GM12878 (cell line): ENCODE measurements around the gene SLC9A3. TPM values are rescaled to one million over a fixed set of nuclear protein-coding genes. Genes with fewer than 3 reads are reported as not detected.

Source experiments
- ATAC-seq: fragments of 200-7000 bp; cut with Tn5 transposase; 3 replicates; pipeline ENCODE4 v1.9.1; 2020; ENCODE audit warnings: mild to moderate bottlenecking, moderate library complexity
- BruUV-seq: library from RNA; stranded (reverse); fragments of 400-500 nt; replicated peaks from 2 replicates; lab custom pipeline; 2021; lab: Mats Ljungman, UMichigan
- CTCF ChIA-PET: fragments of 300-600 bp; sonication (Branson Sonifier 250); formaldehyde crosslinking; extraction: SDS; loops from one replicate; lab custom pipeline; 2021; ENCODE audit warnings: inconsistent platforms; lab: Yijun Ruan, JAX
- POLR2A ChIA-PET: fragments of 350-600 bp; formaldehyde crosslinking; extraction: SDS; loops from one replicate; lab custom pipeline; 2021; ENCODE audit warnings: inconsistent platforms; lab: Charles Lee
- RAD21 ChIA-PET: fragments of 300-600 bp; sonication (Branson Sonifier 250); formaldehyde crosslinking; loops from one replicate; lab custom pipeline; 2023; ENCODE audit warnings: antibody characterized with exemption; ENCODE audit not compliant: unreplicated experiment; lab: Charles Lee
- SMC1A ChIA-PET: fragments of 300-600 bp; sonication (Branson Sonifier 250); formaldehyde crosslinking; loops from one replicate; lab custom pipeline; 2023; ENCODE audit not compliant: unreplicated experiment, uncharacterized antibody; lab: Charles Lee
- DNase-seq: peaks from one replicate; pipeline ENCODE4 v3.0.0-alpha.2; 2011; ENCODE audit warnings: low read depth, low spot score
- FAIRE-seq: peaks from 3 replicates; lab custom pipeline; 2011; peaks lifted over from hg19 to GRCh38; lab: Jason Lieb, UNC
- H2AFZ ChIP-seq: 2 replicates; pipeline ENCODE4 v1.6.0; 2011; ENCODE audit warnings: low read depth, low read length, control low read depth; ENCODE audit not compliant: control insufficient read depth
- H3K27ac ChIP-seq: 2 replicates; pipeline ENCODE4 v1.5.1; 2011; ENCODE audit warnings: control low read depth; ENCODE audit not compliant: control insufficient read depth, insufficient read depth
- H3K27me3 ChIP-seq, 2 experiments: replicated peaks in 1 of 2; 2 replicates each; pipeline versions ENCODE4 v1.6.0 to v1.6.1; 2011; ENCODE audit warnings: low read length in 1 of 2; ENCODE audit not compliant: control insufficient read depth in 2 of 2, insufficient read depth in 2 of 2
- H3K36me3 ChIP-seq, 2 experiments: 2 replicates each; pipeline ENCODE4 v1.5.1; 2011; ENCODE audit warnings: low read length in 1 of 2; ENCODE audit not compliant: control insufficient read depth in 2 of 2, insufficient read depth in 2 of 2
- H3K4me1 ChIP-seq: 2 replicates; pipeline ENCODE4 v1.6.1; 2011; ENCODE audit warnings: mild to moderate bottlenecking, low read length, moderate library complexity, mixed read lengths; ENCODE audit not compliant: control insufficient read depth, insufficient read depth
- H3K4me2 ChIP-seq: 2 replicates; pipeline ENCODE4 v1.6.0; 2011; ENCODE audit warnings: control low read depth; ENCODE audit not compliant: control insufficient read depth, insufficient read depth
- H3K4me3 ChIP-seq: fragments of 200-600 bp; sonication (generic); 2 replicates; pipeline ENCODE4 v1.5.1; 2016
- H3K79me2 ChIP-seq: 2 replicates; pipeline ENCODE4 v1.6.0; 2011; ENCODE audit warnings: low read length; ENCODE audit not compliant: control insufficient read depth, insufficient read depth
- H3K9ac ChIP-seq: 2 replicates; pipeline ENCODE4 v1.8.0; 2011; ENCODE audit warnings: low read length, control low read depth, mixed read lengths; ENCODE audit not compliant: control insufficient read depth, insufficient read depth
- H3K9me3 ChIP-seq: replicated peaks from 3 replicates; pipeline ENCODE4 v1.5.1; 2011; ENCODE audit warnings: mild to moderate bottlenecking, low read length; ENCODE audit not compliant: control insufficient read depth, insufficient read depth
- H4K20me1 ChIP-seq: 2 replicates; pipeline ENCODE4 v1.6.0; 2011; ENCODE audit not compliant: control insufficient read depth, insufficient read depth
- CBFB ChIP-seq: IDR thresholded peaks from 2 replicates; pipeline ENCODE4 v1.6.1; 2016; ENCODE audit warnings: antibody characterized with exemption, low read depth
- CHD4 ChIP-seq: fragments of 200-600 bp; sonication (generic); IDR thresholded peaks from 2 replicates; pipeline ENCODE4 v1.6.1; 2016; ENCODE audit warnings: mild to moderate bottlenecking
- EP300 ChIP-seq, 2 experiments: fragments of 150-350 bp in 1 of 2; IDR thresholded peaks; 2 replicates each; pipeline ENCODE4 v1.6.1; 2011 to 2012; ENCODE audit warnings: low read depth in 2 of 2, low read length in 2 of 2, borderline replicate concordance in 1 of 2, improper control_type of control experiment in 1 of 2, inconsistent platforms in 1 of 2; ENCODE audit not compliant: control insufficient read depth in 1 of 2
- IKZF1 ChIP-seq: fragments of 450-650 bp; conservative IDR thresholded peaks from 2 replicates; pipeline ENCODE4 v1.6.1; 2017; ENCODE audit warnings: antibody characterized with exemption, mild to moderate bottlenecking
- NBN ChIP-seq: fragments of 450-650 bp; IDR thresholded peaks from 2 replicates; pipeline ENCODE4 v1.6.1; 2016
- NKRF ChIP-seq: fragments of 450-650 bp; conservative IDR thresholded peaks from 2 replicates; pipeline ENCODE4 v1.6.1; 2017; ENCODE audit warnings: mild to moderate bottlenecking, moderate library complexity
- PKNOX1 ChIP-seq: fragments of 450-650 bp; IDR thresholded peaks from 2 replicates; pipeline ENCODE4 v1.6.1; 2016; ENCODE audit warnings: mild to moderate bottlenecking
- RCOR1 ChIP-seq: conservative IDR thresholded peaks from 2 replicates; pipeline ENCODE4 v1.6.1; 2012; ENCODE audit warnings: low read depth, low read length, improper control_type of control experiment
- SMC3 ChIP-seq: IDR thresholded peaks from 2 replicates; pipeline ENCODE4 v1.6.1; 2011; ENCODE audit warnings: low read length, improper control_type of control experiment, borderline replicate concordance
- WRNIP1 ChIP-seq: IDR thresholded peaks from 2 replicates; pipeline ENCODE4 v1.6.1; 2011; ENCODE audit warnings: low read depth, low read length, improper control_type of control experiment, borderline replicate concordance
- ZBTB11 ChIP-seq: fragments of 450-650 bp; formaldehyde crosslinking; IDR thresholded peaks from 2 replicates; pipeline ENCODE4 v1.5.0; 2022; ENCODE audit warnings: mild to moderate bottlenecking, missing genetic modification characterization
- WGBS: methylation state at CpG from one replicate; pipeline ENCODE4 v1.1.6; 2016; ENCODE audit warnings: low lambda C conversion rate; ENCODE audit not compliant: insufficient replicate concordance, insufficient coverage; ENCODE audit errors: missing lambda C conversion rate; 5-methylcytosine and 5-hydroxymethylcytosine counted together
- in situ Hi-C: fragments of 300-500 bp; cut with MboI; formaldehyde crosslinking; loops from 9 replicates; pipeline ENCODE4 v1.14.3; 2018; ENCODE audit warnings: mixed read lengths
- intact Hi-C: fragments of 100-400 bp; cut with micrococcal nuclease; formaldehyde crosslinking; loops from one replicate; pipeline ENCODE4 v1.14.2; 2022; ENCODE audit not compliant: unreplicated experiment
- polyA plus RNA-seq, 11 experiments: library from polyadenylated mRNA; depleted of rRNA in 4 of 11; unstranded in 6 of 11; stranded (reverse) in 5 of 11; fragments of >200 nt; fragmentation: Nextera tagmentation in 4 of 11; fragmentation: Illumina TruSeq in 1 of 11; extraction: Ambion mirVana in 4 of 11; extraction: Trizol in 1 of 11; gene quantifications; 1 replicate in 1 of 11; 2 replicates in 10 of 11; pipeline versions ENCODE4 v1.2.1 to v1.2.3, GENCODE V29; 2011 to 2016; ENCODE audit warnings: inconsistent platforms in 2 of 11, missing spikeins in 2 of 11, low read depth in 1 of 11
- total RNA-seq, 4 experiments: library from RNA; depleted of rRNA in 3 of 4; stranded (reverse); fragments of >200 nt in 3 of 4; fragmentation: Illumina TruSeq in 1 of 4; extraction: Trizol in 1 of 4; gene quantifications; 2 replicates each; pipeline versions ENCODE4 v1.2.1 to v1.2.3, GENCODE V29; 2013 to 2021

Gene SLC9A3
- total and polyA plus RNA-seq, 10 of the 15 experiments (the other 5 are each of a cell fraction or from before 2014, with no cell fraction given) = 0.04 to 5.2 (median 2.3) TPM; not detected in 1

GRCh38 chr5:433836-434235, 90.4 kb downstream of the SLC9A3 start:
- no peak overlapping the region for H3K27ac ChIP-seq
- ChIA-PET CTCF (no interaction called here), RAD21 (interaction anchor here (2.0 kb wide), 1 partner anchor 117 kb away, joined by 9 read pairs; no protein-coding TSS in a partner anchor), POLR2A (no interaction called here), SMC1A (interaction anchor here (1.3 kb wide), 2 partner anchors 12 to 117 kb away, joined by 3 read pairs; no protein-coding TSS in a partner anchor)
- TF ChIP-seq RCOR1 (no peak), WRNIP1 (no peak), SMC3 (no peak), EP300 (IDR thresholded peaks at IDR 0.05; ENCODE audit: borderline replicate concordance in 1 of 2, control insufficient read depth in 1 of 2, low read depth in 2 of 2, low read length in 2 of 2) (no peak), NBN (no peak), CHD4 (no peak), ZBTB11 (no peak), NKRF (no peak), CBFB (no peak), IKZF1 (no peak), PKNOX1 (no peak)
- no peaks in the 10 kb centered on the region for H3K79me2 ChIP-seq
- no peaks in the 10 kb centered on the region for H4K20me1 ChIP-seq
- no peak overlapping the region for H3K4me2 ChIP-seq
- DNase-seq (no peak), FAIRE-seq (no peak), ATAC-seq (no peak)
- in situ Hi-C loops (no loop called here), intact Hi-C loops (no loop called here)
- peaks cover 6 to 25% of the 10 kb centered on the region in 2 experiments; a peak in 3 of 4 replicates for H3K36me3 ChIP-seq
- peaks cover 8% of the 10 kb centered on the region for H3K4me1 ChIP-seq
- H2AFZ ChIP-seq = no peak overlapping the region
- H3K27me3 ChIP-seq = no peaks in the 10 kb centered on the region
- H3K9ac ChIP-seq = no peak overlapping the region
- BruUV-seq = no TSS peak
- WGBS = 78% methylated on average over 13 of the region's 16 CpGs
- H3K9me3 ChIP-seq = no peaks in the 10 kb centered on the region
- no peak overlapping the region for H3K4me3 ChIP-seq
